ENCODE data around the gene OR5A1.

Gene OR5A1

GRCh38 chr11:59480359-59480758 is 44.1 kb downstream of the OR5A1 start:
- DNase-seq: no peak

All from islet precursor cell (in vitro differentiated cells).